HepG2 (cell line): Measurements from ENCODE around the gene SPATA25. TPM values are rescaled to one million over a fixed set of nuclear protein-coding genes. Genes with fewer than 3 reads are reported as not detected.
A peak's percentile ranks its signal among the peaks of the same experiment; 100 is the strongest.

Experiments used
- AKAP8 ChIP-seq: sonication (generic); formaldehyde crosslinking; IDR thresholded peaks from 2 replicates; pipeline ENCODE4 v1.5.1; 2020; ENCODE audit warnings: mild to moderate bottlenecking, missing genetic modification reagents
- ARNT2 ChIP-seq: sonication (generic); formaldehyde crosslinking; IDR thresholded peaks from 2 replicates; pipeline ENCODE4 v1.8.0; 2022; ENCODE audit warnings: mild to moderate bottlenecking, low read depth, missing genetic modification reagents, moderate library complexity
- EHMT2 ChIP-seq: fragments of 200-600 bp; sonication (generic); IDR thresholded peaks from 2 replicates; pipeline ENCODE4 v1.7.0; 2017; ENCODE audit warnings: antibody characterized with exemption, low read depth, low read length, borderline replicate concordance
- FIP1L1 ChIP-seq: fragments of 200-400 bp; formaldehyde crosslinking; IDR thresholded peaks from 2 replicates; pipeline ENCODE4 v1.6.1; 2018; ENCODE audit warnings: low read depth, mild to moderate bottlenecking, low read length, moderate library complexity, borderline replicate concordance; ENCODE audit not compliant: insufficient read depth
- GPN1 ChIP-seq: sonication (generic); formaldehyde crosslinking; IDR thresholded peaks from 2 replicates; pipeline ENCODE4 v1.5.1; 2020; ENCODE audit warnings: missing genetic modification reagents, borderline replicate concordance
- JUN ChIP-seq: sonication (generic); formaldehyde crosslinking; IDR thresholded peaks from 2 replicates; pipeline ENCODE4 v1.4.0; 2020; ENCODE audit warnings: mild to moderate bottlenecking, missing genetic modification reagents
- KMT2A ChIP-seq: sonication (generic); formaldehyde crosslinking; IDR thresholded peaks from 2 replicates; pipeline ENCODE4 v1.4.0; 2020; ENCODE audit warnings: missing genetic modification reagents
- LCORL ChIP-seq, 2 experiments: fragments of 450-650 bp in 1 of 2; sonication (generic) in 1 of 2; formaldehyde crosslinking in 1 of 2; IDR thresholded peaks; 2 replicates each; pipeline versions ENCODE4 v1.5.0 to v1.6.1; 2017 to 2020; ENCODE audit warnings: antibody characterized with exemption in 1 of 2, missing genetic modification reagents in 1 of 2
- MAFG ChIP-seq: sonication (generic); formaldehyde crosslinking; IDR thresholded peaks from 2 replicates; pipeline ENCODE4 v1.5.1; 2020; ENCODE audit warnings: mild to moderate bottlenecking, missing genetic modification reagents
- PAF1 ChIP-seq: IDR thresholded peaks from 2 replicates; pipeline ENCODE4 v1.6.1; 2016; ENCODE audit warnings: missing genetic modification reagents, missing compliant biosample characterization
- SUZ12 ChIP-seq: fragments of 150-350 bp; IDR thresholded peaks from 2 replicates; pipeline ENCODE4 v1.6.1; 2014; ENCODE audit warnings: low read depth, low read length
- SYNCRIP ChIP-seq: fragments of 200-400 bp; formaldehyde crosslinking; IDR thresholded peaks from 2 replicates; pipeline ENCODE4 v1.6.1; 2018; ENCODE audit warnings: mild to moderate bottlenecking, low read depth, low read length; ENCODE audit not compliant: insufficient read depth
- TAF1 ChIP-seq: sonication (generic); formaldehyde crosslinking; IDR thresholded peaks from 2 replicates; pipeline ENCODE4 v1.4.0; 2020; ENCODE audit warnings: missing genetic modification reagents
- ZNF253 ChIP-seq: sonication (generic); formaldehyde crosslinking; IDR thresholded peaks from 2 replicates; pipeline ENCODE4 v1.8.0; 2022; ENCODE audit warnings: mild to moderate bottlenecking, missing genetic modification reagents, borderline replicate concordance
- ZNF317 ChIP-seq: sonication (generic); formaldehyde crosslinking; IDR thresholded peaks from 2 replicates; pipeline ENCODE4 v1.5.0; 2020; ENCODE audit warnings: mild to moderate bottlenecking, missing genetic modification reagents
- ZNF335 ChIP-seq: sonication (generic); formaldehyde crosslinking; IDR thresholded peaks from 2 replicates; pipeline ENCODE4 v1.4.0; 2020; ENCODE audit warnings: missing genetic modification reagents
- ZNF354B ChIP-seq: sonication (generic); formaldehyde crosslinking; IDR thresholded peaks from 2 replicates; pipeline ENCODE4 v1.8.0; 2022; ENCODE audit warnings: mild to moderate bottlenecking, missing genetic modification reagents
- ZNF547 ChIP-seq: sonication (generic); formaldehyde crosslinking; IDR thresholded peaks from 2 replicates; pipeline ENCODE4 v1.5.1; 2020; ENCODE audit warnings: mild to moderate bottlenecking, missing genetic modification reagents
- ZNF616 ChIP-seq: sonication (generic); formaldehyde crosslinking; IDR thresholded peaks from 2 replicates; pipeline ENCODE4 v1.5.0; 2020; ENCODE audit warnings: low read depth, mild to moderate bottlenecking, missing genetic modification reagents
- ZNF746 ChIP-seq: sonication (generic); formaldehyde crosslinking; IDR thresholded peaks from 2 replicates; pipeline ENCODE4 v1.8.0; 2022; ENCODE audit warnings: mild to moderate bottlenecking, missing genetic modification reagents
- polyA plus RNA-seq, 8 experiments: library from polyadenylated mRNA; depleted of rRNA in 3 of 8; stranded (reverse) in 7 of 8; unstranded in 1 of 8; fragments of >200 nt; fragmentation: Illumina TruSeq in 4 of 8; extraction: Trizol in 4 of 8; gene quantifications; 2 replicates each; pipeline versions ENCODE4 v1.2.1 to v1.2.3, GENCODE V29; 2011 to 2016; ENCODE audit warnings: low read depth in 4 of 8, missing spikeins in 1 of 8, mixed read lengths in 1 of 8; ENCODE audit not compliant: insufficient read depth in 1 of 8
- total RNA-seq, 5 experiments: library from RNA; depleted of rRNA; stranded (reverse); fragments of >200 nt; fragmentation: Illumina TruSeq; extraction: Trizol; gene quantifications; 2 replicates each; pipeline ENCODE4 v1.2.3, GENCODE V29; 2016; ENCODE audit warnings: low read depth in 1 of 5
- TF ChIP-seq, protein P1 (sequence below): IDR thresholded peaks from 2 replicates; pipeline ENCODE4 v1.4.0; 2020; ENCODE audit warnings: mild to moderate bottlenecking, missing genetic modification reagents
- TF ChIP-seq, protein P2 (sequence below): sonication (generic); formaldehyde crosslinking; IDR thresholded peaks from 2 replicates; pipeline ENCODE4 v1.8.1; 2023; ENCODE audit warnings: mild to moderate bottlenecking, inconsistent platforms, moderate library complexity, missing genetic modification reagents, borderline replicate concordance
- TF ChIP-seq, protein P3 (sequence below): sonication (generic); formaldehyde crosslinking; conservative IDR thresholded peaks from 2 replicates; pipeline ENCODE4 v1.8.0; 2022; ENCODE audit warnings: low read depth, missing genetic modification reagents

SPATA25 gene
- total and polyA plus RNA-seq, 2 of the 13 experiments (the other 11 are each of a cell fraction or from before 2014, with no cell fraction given): 4.8 to 7.6 TPM

DNA sequence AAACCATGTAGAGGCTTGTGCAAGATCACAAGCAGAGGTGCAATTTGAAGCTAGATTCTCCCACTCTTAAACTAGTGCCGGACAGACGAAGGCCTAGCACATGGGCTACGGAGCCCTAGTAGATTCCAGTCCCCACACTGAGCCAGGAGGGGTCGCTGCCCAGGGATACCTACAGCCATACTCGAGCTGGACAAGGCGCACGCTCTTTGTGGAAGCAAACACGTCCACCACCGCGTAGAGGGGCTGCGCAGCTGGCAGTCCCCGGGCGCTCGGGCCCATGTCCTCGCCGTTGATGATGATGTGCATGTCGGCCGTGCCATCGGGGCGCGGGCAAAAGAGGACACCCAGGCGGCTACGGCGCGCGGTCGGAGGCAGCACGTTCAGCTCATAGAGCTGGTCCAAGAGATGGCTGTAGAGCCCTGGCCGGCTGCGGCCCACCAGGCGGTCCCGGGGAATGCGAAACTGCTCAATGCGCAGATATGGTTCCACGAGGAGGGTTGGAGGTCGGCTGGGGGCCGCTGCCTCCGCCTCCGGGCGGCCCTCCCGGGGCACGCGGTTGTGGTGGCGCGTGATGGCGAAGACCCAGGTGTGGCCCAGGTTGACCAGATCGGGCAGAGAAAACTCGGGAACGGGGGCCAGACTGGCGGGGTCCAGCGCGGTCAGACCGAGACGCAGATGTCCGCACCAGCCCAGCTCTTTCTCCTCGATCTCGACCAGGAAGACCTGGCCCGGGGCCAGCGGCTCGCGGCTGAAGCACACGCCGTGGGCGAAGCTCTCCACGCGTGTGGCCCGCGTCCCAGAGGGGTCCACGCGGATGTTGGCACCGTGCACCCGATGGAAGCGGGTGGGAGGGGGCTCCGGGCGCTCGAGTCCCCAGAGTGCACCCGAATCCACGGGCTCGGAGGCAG lies 2.9 kb upstream of the SPATA25 start (continued):
- TF ChIP-seq, protein P1, sequence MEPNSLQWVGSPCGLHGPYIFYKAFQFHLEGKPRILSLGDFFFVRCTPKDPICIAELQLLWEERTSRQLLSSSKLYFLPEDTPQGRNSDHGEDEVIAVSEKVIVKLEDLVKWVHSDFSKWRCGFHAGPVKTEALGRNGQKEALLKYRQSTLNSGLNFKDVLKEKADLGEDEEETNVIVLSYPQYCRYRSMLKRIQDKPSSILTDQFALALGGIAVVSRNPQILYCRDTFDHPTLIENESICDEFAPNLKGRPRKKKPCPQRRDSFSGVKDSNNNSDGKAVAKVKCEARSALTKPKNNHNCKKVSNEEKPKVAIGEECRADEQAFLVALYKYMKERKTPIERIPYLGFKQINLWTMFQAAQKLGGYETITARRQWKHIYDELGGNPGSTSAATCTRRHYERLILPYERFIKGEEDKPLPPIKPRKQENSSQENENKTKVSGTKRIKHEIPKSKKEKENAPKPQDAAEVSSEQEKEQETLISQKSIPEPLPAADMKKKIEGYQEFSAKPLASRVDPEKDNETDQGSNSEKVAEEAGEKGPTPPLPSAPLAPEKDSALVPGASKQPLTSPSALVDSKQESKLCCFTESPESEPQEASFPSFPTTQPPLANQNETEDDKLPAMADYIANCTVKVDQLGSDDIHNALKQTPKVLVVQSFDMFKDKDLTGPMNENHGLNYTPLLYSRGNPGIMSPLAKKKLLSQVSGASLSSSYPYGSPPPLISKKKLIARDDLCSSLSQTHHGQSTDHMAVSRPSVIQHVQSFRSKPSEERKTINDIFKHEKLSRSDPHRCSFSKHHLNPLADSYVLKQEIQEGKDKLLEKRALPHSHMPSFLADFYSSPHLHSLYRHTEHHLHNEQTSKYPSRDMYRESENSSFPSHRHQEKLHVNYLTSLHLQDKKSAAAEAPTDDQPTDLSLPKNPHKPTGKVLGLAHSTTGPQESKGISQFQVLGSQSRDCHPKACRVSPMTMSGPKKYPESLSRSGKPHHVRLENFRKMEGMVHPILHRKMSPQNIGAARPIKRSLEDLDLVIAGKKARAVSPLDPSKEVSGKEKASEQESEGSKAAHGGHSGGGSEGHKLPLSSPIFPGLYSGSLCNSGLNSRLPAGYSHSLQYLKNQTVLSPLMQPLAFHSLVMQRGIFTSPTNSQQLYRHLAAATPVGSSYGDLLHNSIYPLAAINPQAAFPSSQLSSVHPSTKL (CRISPR knock-in tag): peak; percentile 43
- TF ChIP-seq JUN (no peak), PAF1 (CRISPR knock-in tag) (no peak), GPN1 (CRISPR knock-in tag) (peak; percentile 13; the same call in 1 of the 2 replicates), KMT2A (peak; percentile 81), ZNF547 (CRISPR knock-in tag) (peak; percentile 79; the same call in 1 of the 2 replicates), ZNF354B (CRISPR knock-in tag) (peak; percentile 96), ZNF253 (CRISPR knock-in tag) (no peak), ZNF616 (CRISPR knock-in tag) (peak; percentile 55; the same call in 1 of the 2 replicates), MAFG (CRISPR knock-in tag) (peak; percentile 77; the same call in 1 of the 2 replicates), ZNF317 (CRISPR knock-in tag) (peak; percentile 83), LCORL (IDR thresholded peaks at IDR 0.05) (no peak), LCORL (CRISPR knock-in tag; IDR thresholded peaks at IDR 0.05) (no peak), SUZ12 (no peak), ZNF746 (0 out of 2 replicates have a peak, but pooled peaks have one; percentile 37), ZNF335 (CRISPR knock-in tag) (no peak), FIP1L1 (no peak), SYNCRIP (no peak), AKAP8 (no peak), EHMT2 (no peak), TAF1 (CRISPR knock-in tag) (peak; percentile 81; the same call in 1 of the 2 replicates), ARNT2 (CRISPR knock-in tag) (no peak)
- TF ChIP-seq, protein P2, sequence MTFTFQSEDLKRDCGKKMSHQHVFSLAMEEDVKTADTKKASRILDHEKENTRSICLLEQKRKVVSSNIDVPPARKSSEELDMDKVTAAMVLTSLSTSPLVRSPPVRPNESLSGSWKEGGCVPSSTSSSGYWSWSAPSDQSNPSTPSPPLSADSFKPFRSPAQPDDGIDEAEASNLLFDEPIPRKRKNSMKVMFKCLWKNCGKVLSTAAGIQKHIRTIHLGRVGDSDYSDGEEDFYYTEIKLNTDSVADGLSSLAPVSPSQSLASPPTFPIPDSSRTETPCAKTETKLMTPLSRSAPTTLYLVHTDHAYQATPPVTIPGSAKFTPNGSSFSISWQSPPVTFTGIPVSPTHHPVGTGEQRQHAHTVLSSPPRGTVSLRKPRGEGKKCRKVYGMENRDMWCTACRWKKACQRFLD: peak; percentile 37; the same call in 1 of the 2 replicates
- TF ChIP-seq, protein P3, sequence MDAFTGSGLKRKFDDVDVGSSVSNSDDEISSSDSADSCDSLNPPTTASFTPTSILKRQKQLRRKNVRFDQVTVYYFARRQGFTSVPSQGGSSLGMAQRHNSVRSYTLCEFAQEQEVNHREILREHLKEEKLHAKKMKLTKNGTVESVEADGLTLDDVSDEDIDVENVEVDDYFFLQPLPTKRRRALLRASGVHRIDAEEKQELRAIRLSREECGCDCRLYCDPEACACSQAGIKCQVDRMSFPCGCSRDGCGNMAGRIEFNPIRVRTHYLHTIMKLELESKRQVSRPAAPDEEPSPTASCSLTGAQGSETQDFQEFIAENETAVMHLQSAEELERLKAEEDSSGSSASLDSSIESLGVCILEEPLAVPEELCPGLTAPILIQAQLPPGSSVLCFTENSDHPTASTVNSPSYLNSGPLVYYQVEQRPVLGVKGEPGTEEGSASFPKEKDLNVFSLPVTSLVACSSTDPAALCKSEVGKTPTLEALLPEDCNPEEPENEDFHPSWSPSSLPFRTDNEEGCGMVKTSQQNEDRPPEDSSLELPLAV: no peak
